Epithelial cell of proximal tubule (primary cell): Measurements from ENCODE around the gene SRD5A1. TPM values are rescaled to one million over a fixed set of nuclear protein-coding genes. Genes with fewer than 3 reads are reported as not detected.

Source experiments
- DNase-seq: peaks from one replicate; pipeline ENCODE4 v3.0.0-alpha.2; 2011; ENCODE audit warnings: low read depth
- H3K4me3 ChIP-seq: 2 replicates; pipeline ENCODE4 v1.5.1; 2011; ENCODE audit warnings: low read depth, mild to moderate bottlenecking, low read length
- total RNA-seq: library from RNA; depleted of rRNA; stranded (reverse); fragments of >200 nt; gene quantifications from 2 replicates; pipeline ENCODE4 v1.2.3, GENCODE V29; 2015
- TF ChIP-seq, protein P1 (sequence below): conservative IDR thresholded peaks from 2 replicates; pipeline ENCODE4 v1.5.1; 2012; ENCODE audit warnings: low read depth, mild to moderate bottlenecking, low read length

Gene SRD5A1
- total RNA-seq, 1 donor from 2014 or later: 21.4 TPM

DNA sequence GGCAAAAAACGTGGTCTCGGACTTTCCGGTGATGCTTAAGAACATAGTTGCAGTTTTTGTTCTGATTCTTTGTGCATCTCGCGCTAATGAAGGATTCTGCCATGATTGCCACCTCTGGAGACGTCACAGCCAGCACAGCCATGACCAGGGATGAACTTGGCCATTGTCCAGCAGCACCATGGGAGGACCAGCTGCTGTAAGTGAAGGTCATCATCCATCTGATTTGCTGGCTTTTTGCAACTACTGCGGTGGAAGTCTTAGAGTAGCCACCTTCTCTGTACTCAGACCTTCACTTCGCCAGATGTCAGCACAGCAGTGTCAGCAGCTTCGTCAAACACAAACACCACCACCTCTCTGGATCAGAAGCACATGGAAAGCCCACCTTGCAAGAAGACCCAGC, 46.1 kb upstream of the SRD5A1 start:
- no peak overlapping the region for H3K4me3 ChIP-seq
- TF ChIP-seq, protein P1, sequence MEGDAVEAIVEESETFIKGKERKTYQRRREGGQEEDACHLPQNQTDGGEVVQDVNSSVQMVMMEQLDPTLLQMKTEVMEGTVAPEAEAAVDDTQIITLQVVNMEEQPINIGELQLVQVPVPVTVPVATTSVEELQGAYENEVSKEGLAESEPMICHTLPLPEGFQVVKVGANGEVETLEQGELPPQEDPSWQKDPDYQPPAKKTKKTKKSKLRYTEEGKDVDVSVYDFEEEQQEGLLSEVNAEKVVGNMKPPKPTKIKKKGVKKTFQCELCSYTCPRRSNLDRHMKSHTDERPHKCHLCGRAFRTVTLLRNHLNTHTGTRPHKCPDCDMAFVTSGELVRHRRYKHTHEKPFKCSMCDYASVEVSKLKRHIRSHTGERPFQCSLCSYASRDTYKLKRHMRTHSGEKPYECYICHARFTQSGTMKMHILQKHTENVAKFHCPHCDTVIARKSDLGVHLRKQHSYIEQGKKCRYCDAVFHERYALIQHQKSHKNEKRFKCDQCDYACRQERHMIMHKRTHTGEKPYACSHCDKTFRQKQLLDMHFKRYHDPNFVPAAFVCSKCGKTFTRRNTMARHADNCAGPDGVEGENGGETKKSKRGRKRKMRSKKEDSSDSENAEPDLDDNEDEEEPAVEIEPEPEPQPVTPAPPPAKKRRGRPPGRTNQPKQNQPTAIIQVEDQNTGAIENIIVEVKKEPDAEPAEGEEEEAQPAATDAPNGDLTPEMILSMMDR: no peak
- no peak for DNase-seq

DNA sequence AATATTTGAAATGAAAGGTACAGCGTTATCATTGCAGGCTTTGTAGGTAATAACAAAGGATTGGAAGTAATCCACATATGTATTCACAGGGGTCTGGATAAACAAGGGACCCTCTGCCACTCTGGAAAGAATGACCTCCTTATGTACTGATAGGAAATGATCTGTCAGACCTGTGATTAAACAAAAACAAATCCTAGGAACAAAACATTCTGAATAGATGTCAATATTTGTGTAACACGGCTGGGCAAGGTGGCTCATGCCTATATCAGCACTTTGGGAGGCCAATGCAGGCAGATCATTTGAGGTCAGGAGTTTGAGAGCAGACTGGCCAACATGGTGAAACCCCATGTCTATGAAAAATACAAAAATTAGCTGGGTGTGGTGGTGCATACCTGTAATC, 42.7 kb upstream of the SRD5A1 start:
- no peak for DNase-seq
- no peak overlapping the region for H3K4me3 ChIP-seq
- TF ChIP-seq, protein P1: no peak

DNA sequence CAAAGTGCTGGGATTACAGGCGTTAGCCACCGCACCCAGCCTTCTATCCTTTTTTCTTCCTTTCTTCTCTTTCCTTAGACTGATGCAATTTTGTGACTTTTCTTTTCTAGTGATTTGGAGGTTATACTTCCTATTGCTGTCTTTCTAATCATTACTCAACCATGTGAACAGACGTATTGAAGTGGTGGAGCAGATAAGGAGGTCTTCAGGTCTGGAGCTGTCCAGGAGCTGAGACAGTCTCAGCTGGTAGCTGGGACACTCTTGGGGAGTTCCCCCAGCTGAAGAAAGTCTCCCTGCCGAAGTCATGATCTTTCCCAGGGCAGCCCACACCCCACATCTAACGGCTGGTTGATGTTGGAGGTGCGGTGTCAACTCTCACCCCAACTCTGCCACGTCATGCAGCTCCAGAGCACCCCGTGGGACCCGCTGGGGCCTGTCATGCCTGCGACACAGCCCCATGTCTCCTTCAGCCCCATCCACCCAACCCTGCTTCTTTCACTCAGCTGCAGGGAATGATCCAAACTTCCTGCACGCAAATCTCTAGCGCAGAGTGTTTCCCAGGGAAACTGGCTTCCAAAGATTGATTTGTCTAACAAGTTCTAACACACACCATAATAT, 41.5 kb upstream of the SRD5A1 start:
- no peak for DNase-seq
- TF ChIP-seq, protein P1: no peak
- H3K4me3 ChIP-seq: no peak overlapping the region

DNA sequence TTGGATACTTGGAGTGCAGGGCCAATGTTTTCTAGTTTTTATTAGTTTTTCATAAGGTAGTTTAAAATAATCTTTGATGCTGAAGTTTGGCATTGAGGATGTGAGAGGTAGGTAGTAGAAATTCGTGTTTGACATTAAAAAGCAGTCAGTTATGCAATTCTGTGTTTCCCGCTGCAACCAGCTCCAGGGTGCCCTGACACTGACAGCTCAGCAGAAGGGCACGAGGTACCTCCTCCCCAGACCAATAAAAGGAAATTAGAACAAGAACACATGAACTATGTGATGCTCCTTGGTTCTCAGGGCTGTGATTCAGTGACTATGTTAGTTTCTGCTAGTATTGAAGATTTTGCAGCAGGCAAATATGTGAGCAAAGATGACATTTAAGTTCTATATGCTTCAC, 40.6 kb upstream of the SRD5A1 start:
- TF ChIP-seq, protein P1: no peak
- H3K4me3 ChIP-seq: no peak overlapping the region
- no peak for DNase-seq

DNA sequence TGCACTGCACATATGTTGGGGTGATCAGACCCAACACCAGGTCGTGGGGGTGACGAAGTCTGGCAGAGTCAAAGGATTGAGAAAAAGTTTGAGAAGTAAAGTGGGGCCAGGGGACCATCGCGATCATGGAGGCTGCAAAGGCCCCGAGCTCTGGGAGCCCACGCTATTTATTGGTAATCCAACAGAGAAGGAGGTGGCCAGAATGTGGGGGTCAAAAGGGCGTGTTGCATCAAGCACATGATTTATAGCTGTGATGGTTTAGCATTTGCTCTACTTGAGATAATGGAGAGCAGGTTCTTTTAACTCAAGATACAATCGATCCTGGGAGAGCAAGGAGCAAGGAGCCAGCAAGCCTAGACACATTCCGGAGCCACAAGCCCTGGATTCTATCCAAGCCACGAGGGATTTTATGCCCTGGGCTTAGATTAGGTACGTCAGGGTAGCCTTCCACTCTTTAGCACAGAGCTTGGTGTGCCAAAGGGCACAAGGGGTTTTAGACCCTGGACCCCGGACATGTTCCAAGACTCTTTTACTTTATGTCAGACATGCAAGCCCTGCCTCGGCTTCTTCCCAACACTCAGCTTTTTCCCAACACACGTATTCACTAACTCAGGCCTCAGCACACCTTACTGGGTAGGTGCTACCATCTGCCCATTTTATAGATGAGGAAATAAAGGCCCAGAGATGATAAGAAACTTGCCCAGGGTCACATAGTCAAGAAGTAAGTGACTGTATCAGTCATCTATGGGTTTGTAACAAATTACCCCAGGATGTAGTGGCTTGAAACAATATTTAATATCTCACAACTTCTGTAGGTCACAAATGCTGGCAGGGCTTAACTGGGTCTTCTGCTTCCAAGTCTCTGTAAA, 39.9 kb upstream of the SRD5A1 start:
- TF ChIP-seq, protein P1: no peak

DNA sequence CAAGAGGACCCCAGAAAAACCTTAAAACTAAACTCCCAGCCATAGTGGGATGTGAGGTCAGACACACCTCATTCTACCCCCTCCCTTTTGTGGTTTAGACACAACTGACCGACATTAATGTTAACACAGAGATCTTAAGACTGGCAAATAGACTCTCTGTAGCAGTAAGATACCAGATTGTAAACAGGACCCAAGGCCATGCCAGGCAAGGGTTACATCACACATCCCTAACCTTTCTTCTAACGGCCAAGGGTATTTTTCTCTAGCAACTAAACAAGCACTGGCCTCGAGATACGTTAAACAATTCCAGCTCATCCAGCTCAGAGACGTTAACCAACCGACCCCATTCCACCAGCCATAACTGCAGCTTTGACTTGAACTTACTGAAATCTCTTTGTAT, 39.2 kb upstream of the SRD5A1 start:
- no peak for DNase-seq
- H3K4me3 ChIP-seq: no peak overlapping the region
- TF ChIP-seq, protein P1: no peak

More for the DNA sequence above, 39.9 kb upstream of the SRD5A1 start:
- no peak for DNase-seq
- no peak overlapping the region for H3K4me3 ChIP-seq
